ENCODE data around the gene SFT2D3. TPM values are rescaled to one million over a fixed set of nuclear protein-coding genes. Genes with fewer than 3 reads are reported as not detected.

SFT2D3 gene
- total and polyA plus RNA-seq, 2 of the 8 experiments (the other 6 are each of a cell fraction or from before 2014, with no cell fraction given), result 7.3 to 10.3 TPM

DNA sequence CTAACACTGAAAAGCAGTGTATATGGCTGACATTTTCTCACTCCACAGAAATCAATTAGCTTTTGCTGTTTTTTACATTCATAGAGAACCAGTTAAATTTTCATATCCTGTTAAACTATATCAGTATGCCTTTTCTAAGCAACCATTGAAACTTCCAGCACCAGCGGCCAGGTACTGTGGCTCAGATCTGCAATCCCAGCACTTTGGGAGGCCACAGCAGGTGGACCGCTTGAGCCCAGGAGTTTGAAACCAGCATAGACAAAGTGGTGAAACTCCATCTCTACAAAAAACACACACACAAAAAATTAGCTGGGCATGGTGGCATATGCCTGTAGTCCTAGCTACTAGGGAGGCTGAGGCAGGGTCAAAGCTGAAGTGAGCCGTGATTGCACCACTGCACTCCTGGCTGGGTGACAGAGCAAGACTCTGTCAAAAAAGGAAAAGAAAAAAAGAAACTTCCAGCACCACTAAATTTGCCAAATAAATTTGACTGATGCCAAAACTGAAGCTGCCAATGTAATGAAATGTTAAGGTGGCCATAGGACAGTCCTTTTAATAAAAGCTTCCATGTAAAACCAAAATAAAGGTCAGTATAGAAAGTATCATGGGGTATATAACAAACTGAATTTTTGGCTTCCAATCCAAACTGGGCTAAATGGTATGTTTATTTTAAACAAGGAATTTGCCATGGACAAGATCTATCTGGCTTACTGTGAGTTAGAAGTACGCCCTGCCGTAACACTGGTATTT is 3.5 kb downstream of the SFT2D3 start:
- CTCF ChIA-PET (ENCODE audit: partially characterized antibody), result interaction anchor here (0.7 to 2.5 kb wide), 6 partner anchors 9 to 175 kb away, joined by 3 to 11 read pairs (median 3); no protein-coding TSS in a partner anchor
- no peak overlapping the region for H3K4ac ChIP-seq (replicated peaks; ENCODE audit: insufficient read length, low read depth, low read length)
- no peak overlapping the region for H3K27ac ChIP-seq (ENCODE audit: low read depth, low read length)
- no peak overlapping the region for H2BK15ac ChIP-seq (ENCODE audit: low read length)
- H3K56ac ChIP-seq (replicated peaks; ENCODE audit: insufficient read length, low read depth, low read length), result no peak overlapping the region
- POLR2A ChIA-PET (ENCODE audit: partially characterized antibody), result interaction anchor here (0.6 to 4.6 kb wide), 5 partner anchors 11 to 100 kb away, joined by 3 to 25 read pairs (median 3); partner anchors contain the start of gene LIMS2
- no peak overlapping the region for H3K4me2 ChIP-seq (ENCODE audit: insufficient read depth in 1 of 2, low read depth in 2 of 2, low read length in 2 of 2)
- H3K27me3 ChIP-seq (replicated peaks in 1 of 4; ENCODE audit: control insufficient read depth in 3 of 4, extremely low read depth in 1 of 4, insufficient read depth in 3 of 4, low read length in 3 of 4), result no peaks in the 10 kb centered on the region
- H3K79me1 ChIP-seq (ENCODE audit: low read depth, low read length), result no peaks in the 10 kb centered on the region; the same call in 1 of the 2 replicates
- H3K23me2 ChIP-seq (ENCODE audit: low read depth, low read length), result peaks cover 6% of the 10 kb centered on the region
- FAIRE-seq (no peak), DNase-seq (ENCODE audit: low read depth in 1 of 2, low spot score in 2 of 2) (no peak)
- 91% methylated on average over 5 of the region's 5 CpGs; no CpG with 5 or more reads in 1 of the 2 experiments for WGBS, 2 experiments (ENCODE audit: extremely low coverage in 1 of 2, insufficient coverage in 1 of 2, insufficient read length in 1 of 2, insufficient replicate concordance in 2 of 2, low coverage in 1 of 2, low lambda C conversion rate in 2 of 2, missing lambda C conversion rate in 1 of 2)
- H2AFZ ChIP-seq (ENCODE audit: low read length), result no peak overlapping the region
- H4K91ac ChIP-seq (replicated peaks; ENCODE audit: insufficient read length, low read length), result no peak overlapping the region
- no peak overlapping the region for H2AK5ac ChIP-seq (ENCODE audit: low read depth, low read length)
- H3K36me3 ChIP-seq (ENCODE audit: control insufficient read depth in 2 of 4, insufficient read depth in 4 of 4, low read length in 3 of 4), result peaks cover 21 to 52% (median 31%) of the 10 kb centered on the region in 4 experiments
- H2BK5ac ChIP-seq (ENCODE audit: low read depth, low read length), result no peak overlapping the region
- no peak overlapping the region for H2BK12ac ChIP-seq (ENCODE audit: low read depth, low read length)
- H3K14ac ChIP-seq (ENCODE audit: insufficient read length), result no peak overlapping the region
- H4K8ac ChIP-seq (ENCODE audit: extremely low read depth, insufficient read depth, low read length), result no peak overlapping the region
- no peak overlapping the region for H3K18ac ChIP-seq (ENCODE audit: extremely low read depth, low read length)
- peaks cover 0 to 4% (median 3%) of the 10 kb centered on the region in 4 experiments; a peak in 6 of 7 replicates for H3K4me1 ChIP-seq (replicated peaks in 1 of 4; ENCODE audit: control insufficient read depth in 3 of 4, insufficient read depth in 4 of 4, low read length in 3 of 4)
- H3K23ac ChIP-seq (ENCODE audit: insufficient read length), result no peak overlapping the region
- peaks cover 0 to 13% of the 10 kb centered on the region in 2 experiments; a peak in 2 of 4 replicates for H3K79me2 ChIP-seq (ENCODE audit: control insufficient read depth in 1 of 2, insufficient read depth in 2 of 2, low read length in 2 of 2)
- no peak overlapping the region for H3K9ac ChIP-seq (replicated peaks in 1 of 4; ENCODE audit: extremely low read depth in 1 of 4, low read depth in 3 of 4, low read length in 3 of 4)
- H4K20me1 ChIP-seq (replicated peaks in 1 of 2; ENCODE audit: control insufficient read depth in 1 of 2, insufficient read depth in 2 of 2, low read length in 2 of 2), result peaks cover 4 to 12% of the 10 kb centered on the region in 2 experiments
- no peaks in the 10 kb centered on the region for H3K9me3 ChIP-seq (ENCODE audit: insufficient read depth in 2 of 2, low read depth in 1 of 2, low read length in 1 of 2)
- no peak overlapping the region for H4K5ac ChIP-seq (ENCODE audit: insufficient read length, low read depth, low read length)
- H3K4me3 ChIP-seq (ENCODE audit: extremely low read depth in 1 of 4, insufficient read depth in 2 of 4, low read depth in 3 of 4, low read length in 4 of 4), result no peak overlapping the region
- H2BK20ac ChIP-seq (ENCODE audit: low read length), result no peak overlapping the region
- H2BK120ac ChIP-seq (replicated peaks; ENCODE audit: low read depth, low read length), result no peak overlapping the region
- TF ChIP-seq POLR2AphosphoS5 (IDR thresholded peaks at IDR 0.05; ENCODE audit: low read depth, low read length) (no peak), NRF1 (IDR thresholded peaks at IDR 0.05; ENCODE audit: low read depth, low read length) (no peak), ZNF274 (IDR thresholded peaks at IDR 0.05; ENCODE audit: borderline replicate concordance, extremely low read depth, low read length) (no peak), SIX5 (IDR thresholded peaks at IDR 0.05; ENCODE audit: low read depth, low read length) (no peak), CEBPB (IDR thresholded peaks at IDR 0.05; ENCODE audit: low read depth, low read length) (no peak), SIRT6 (IDR thresholded peaks at IDR 0.05; ENCODE audit: low read length) (no peak), RFX5 (IDR thresholded peaks at IDR 0.05; ENCODE audit: borderline replicate concordance, low read depth, low read length) (no peak), RBBP5 (IDR thresholded peaks at IDR 0.05; ENCODE audit: borderline replicate concordance, low read depth, low read length) (no peak), BACH1 (IDR thresholded peaks at IDR 0.05; ENCODE audit: low read length) (no peak)

Measured in H1 (cell line).